ENCODE results near the gene MACROH2A1.

The MACROH2A1 gene

GRCh38 chr5:135329066-135329912, 69.7 kb downstream of the MACROH2A1 start:
- no peak for DNase-seq

GRCh38 chr5:135328128-135328687, 70.8 kb downstream of the MACROH2A1 start:
- no peak for DNase-seq

GRCh38 chr5:135327429-135328127, 71.5 kb downstream of the MACROH2A1 start:
- no peak for DNase-seq

GRCh38 chr5:135326296-135327254, 72.5 kb downstream of the MACROH2A1 start:
- DNase-seq = no peak

GRCh38 chr5:135324897-135325650, 74.0 kb downstream of the MACROH2A1 start:
- DNase-seq = no peak

GRCh38 chr5:135324160-135324559, 74.9 kb downstream of the MACROH2A1 start:
- no peak for DNase-seq

GRCh38 chr5:135323701-135324132, 75.3 kb downstream of the MACROH2A1 start:
- no peak for DNase-seq

- no peak for DNase-seq
Measured at GRCh38 chr5:135323227-135323626, 75.8 kb downstream of the MACROH2A1 start.

GRCh38 chr5:135322744-135323143, 76.3 kb downstream of the MACROH2A1 start:
- no peak for DNase-seq

GRCh38 chr5:135322271-135322670, 76.8 kb downstream of the MACROH2A1 start:
- DNase-seq = no peak

- no peak for DNase-seq
Measured at GRCh38 chr5:135320718-135321484, 78.1 kb downstream of the MACROH2A1 start.

GRCh38 chr5:135319928-135320606, 79.0 kb downstream of the MACROH2A1 start:
- no peak for DNase-seq

GRCh38 chr5:135319458-135319857, 79.6 kb downstream of the MACROH2A1 start:
- no peak for DNase-seq

GRCh38 chr5:135318924-135319323, 80.1 kb downstream of the MACROH2A1 start:
- no peak for DNase-seq

GRCh38 chr5:135318037-135318436, 81.0 kb downstream of the MACROH2A1 start:
- DNase-seq = no peak

GRCh38 chr5:135317286-135317685, 81.7 kb downstream of the MACROH2A1 start:
- DNase-seq = no peak

GRCh38 chr5:135315386-135315785, 83.6 kb downstream of the MACROH2A1 start:
- DNase-seq = no peak

- DNase-seq = no peak
Measured at GRCh38 chr5:135313946-135314345, 85.1 kb downstream of the MACROH2A1 start.

GRCh38 chr5:135313405-135313804, 85.6 kb downstream of the MACROH2A1 start:
- DNase-seq = no peak

- no peak for DNase-seq
Measured at GRCh38 chr5:135312255-135312935, 86.6 kb downstream of the MACROH2A1 start.

Measured in NCI-H774 (cell line).